ENCODE data around the gene STK17B. TPM values are rescaled to one million over a fixed set of nuclear protein-coding genes. Genes with fewer than 3 reads are reported as not detected.

The STK17B gene
- total and polyA plus RNA-seq, 9 of the 15 experiments (the other 6 are each of a cell fraction or from before 2014, with no cell fraction given) = 2.3 to 17.7 (median 8.5) TPM

GRCh38 chr2:196123679-196124373 is 47.6 kb downstream of the STK17B start (continued):
- no peak for TF ChIP-seq ZNF316 (IDR thresholded peaks at IDR 0.05)
- TF ChIP-seq ZNF263 (CRISPR knock-in tag; IDR thresholded peaks at IDR 0.05; ENCODE audit: borderline replicate concordance) = no peak
- TF ChIP-seq ARID2 (IDR thresholded peaks at IDR 0.05) = no peak
- TF ChIP-seq NCOA6 (IDR thresholded peaks at IDR 0.05) = no peak
- no peak for TF ChIP-seq HBP1 (CRISPR knock-in tag; IDR thresholded peaks at IDR 0.05)
- TF ChIP-seq POLR2AphosphoS5 (IDR thresholded peaks at IDR 0.05; ENCODE audit: control insufficient read depth, insufficient read depth, low read depth, low read length) = peak; percentile 79; the same call in 1 of the 2 replicates
- no peak for TF ChIP-seq RB1 (IDR thresholded peaks at IDR 0.05; ENCODE audit: low read depth)
- TF ChIP-seq FOXA3 (CRISPR knock-in tag; conservative IDR thresholded peaks at IDR 0.05 in 1 of 2, IDR thresholded peaks at IDR 0.05 in 1 of 2) = no peak
- no peak for TF ChIP-seq KDM5B (IDR thresholded peaks at IDR 0.05; ENCODE audit: insufficient replicate concordance, low read depth, low read length)
- TF ChIP-seq POLR2AphosphoS2 (IDR thresholded peaks at IDR 0.05; ENCODE audit: low read length) = no peak
- TF ChIP-seq ZNF449 (CRISPR knock-in tag; IDR thresholded peaks at IDR 0.05) = no peak
- no peak for TF ChIP-seq ZNF143 (CRISPR knock-in tag; IDR thresholded peaks at IDR 0.05)
- TF ChIP-seq POLR2G (IDR thresholded peaks at IDR 0.05; ENCODE audit: low read depth, low read length) = no peak
- peak; percentile 23; the same call in 1 of the 2 replicates for TF ChIP-seq JUND (IDR thresholded peaks at IDR 0.05; ENCODE audit: borderline replicate concordance, low read depth, low read length)
- TF ChIP-seq JUND (tag; IDR thresholded peaks at IDR 0.05; ENCODE audit: borderline replicate concordance, low read depth, low read length) = peak; percentile 53; the same call in 2 of the 3 replicates
- TF ChIP-seq TEAD1 (CRISPR knock-in tag; IDR thresholded peaks at IDR 0.05) = 0 out of 4 replicates have a peak, but pooled peaks of 1 of the 2 experiments have one; percentile 30
- no peak for TF ChIP-seq CREB3L1 (IDR thresholded peaks at IDR 0.05; ENCODE audit: borderline replicate concordance, low read depth)
- TF ChIP-seq MECOM (CRISPR knock-in tag; IDR thresholded peaks at IDR 0.05) = no peak
- peak; percentile 76 for TF ChIP-seq EP300 (IDR thresholded peaks at IDR 0.05; ENCODE audit: low read length)
- TF ChIP-seq CREB1 (IDR thresholded peaks at IDR 0.05) = 0 out of 2 replicates have a peak, but pooled peaks have one; percentile 54
- no peak for TF ChIP-seq CREB1 (CRISPR knock-in tag; IDR thresholded peaks at IDR 0.05)
- TF ChIP-seq NCOR1 (IDR thresholded peaks at IDR 0.05) = peak; percentile 86
- no peak for TF ChIP-seq TBL1XR1 (IDR thresholded peaks at IDR 0.05; ENCODE audit: low read length in 2 of 2)
- peak; percentile 55; the same call in 1 of the 2 replicates for TF ChIP-seq PHB2 (IDR thresholded peaks at IDR 0.05; ENCODE audit: low read depth)
